H1 (cell line): ENCODE results near the gene PDE1A. TPM values are rescaled to one million over a fixed set of nuclear protein-coding genes. Genes with fewer than 3 reads are reported as not detected.

Experiments
- HDAC6 ChIP-seq: IDR thresholded peaks from one replicate; pipeline ENCODE4 v1.7.1; 2012; ENCODE audit warnings: low read depth, mild to moderate bottlenecking, inconsistent platforms, low read length, moderate library complexity
- NANOG ChIP-seq: IDR thresholded peaks from 2 replicates; pipeline ENCODE4 v1.6.1; 2011; ENCODE audit warnings: low read length, low read depth, mild to moderate bottlenecking, inconsistent platforms; ENCODE audit not compliant: insufficient read depth, poor library complexity, severe bottlenecking
- polyA plus RNA-seq, 7 experiments: library from polyadenylated mRNA; depleted of rRNA in 3 of 7; stranded (reverse) in 5 of 7; unstranded in 2 of 7; fragments of >200 nt in 5 of 7; fragments of 200-250 nt in 2 of 7; gene quantifications; 1 replicate in 5 of 7; 2 replicates in 1 of 7; 4 replicates in 1 of 7; pipeline versions ENCODE4 v1.2.1 to v1.2.3, GENCODE V29; 2011 to 2013; ENCODE audit warnings: missing spikeins in 2 of 7, mixed read lengths in 2 of 7
- total RNA-seq: library from RNA; stranded (reverse); fragmentation: NEBNext Ultra II Directional; extraction: Animal tissue kit (Norgen Biotek cat#: 25700); gene quantifications from 2 replicates; pipeline ENCODE4 v1.2.1, GENCODE V29; 2021

PDE1A gene
- total and polyA plus RNA-seq, 2 of the 8 experiments (the other 6 are each of a cell fraction or from before 2014, with no cell fraction given) = 0.34 TPM; not detected in 1

- TF ChIP-seq NANOG (no peak), HDAC6 (no peak)
- TF ChIP-seq, all 59 proteins: peak for 0
These were observed 45.6 kb downstream of the PDE1A start (continued) for GRCh38 chr2:182381225-182381624.
